Endometrial microvascular endothelial cells (primary cell): ENCODE results near the gene FBRSL1. TPM values are rescaled to one million over a fixed set of nuclear protein-coding genes. Genes with fewer than 3 reads are reported as not detected.
"Not testable (repeated sequence)": the region's sequence is repeated elsewhere in the genome, so short reads cannot be mapped to it uniquely, and the experiment has no call there.

Experiments used
- in situ Hi-C: cut with HindIII; loops from 2 replicates; pipeline ENCODE4 v1.10.0; 2017; ENCODE audit warnings: low sequenced_read_pairs, low pct_unique_long_range_greater_than_20kb; ENCODE audit errors: inconsistent ontology term
- total RNA-seq: library from RNA; depleted of rRNA; stranded (reverse); fragments of >200 nt; gene quantifications from one replicate; pipeline ENCODE4 v1.2.3, GENCODE V29; 2015; ENCODE audit errors: inconsistent ontology term

Gene FBRSL1
- total RNA-seq, result 8.3 TPM

DNA sequence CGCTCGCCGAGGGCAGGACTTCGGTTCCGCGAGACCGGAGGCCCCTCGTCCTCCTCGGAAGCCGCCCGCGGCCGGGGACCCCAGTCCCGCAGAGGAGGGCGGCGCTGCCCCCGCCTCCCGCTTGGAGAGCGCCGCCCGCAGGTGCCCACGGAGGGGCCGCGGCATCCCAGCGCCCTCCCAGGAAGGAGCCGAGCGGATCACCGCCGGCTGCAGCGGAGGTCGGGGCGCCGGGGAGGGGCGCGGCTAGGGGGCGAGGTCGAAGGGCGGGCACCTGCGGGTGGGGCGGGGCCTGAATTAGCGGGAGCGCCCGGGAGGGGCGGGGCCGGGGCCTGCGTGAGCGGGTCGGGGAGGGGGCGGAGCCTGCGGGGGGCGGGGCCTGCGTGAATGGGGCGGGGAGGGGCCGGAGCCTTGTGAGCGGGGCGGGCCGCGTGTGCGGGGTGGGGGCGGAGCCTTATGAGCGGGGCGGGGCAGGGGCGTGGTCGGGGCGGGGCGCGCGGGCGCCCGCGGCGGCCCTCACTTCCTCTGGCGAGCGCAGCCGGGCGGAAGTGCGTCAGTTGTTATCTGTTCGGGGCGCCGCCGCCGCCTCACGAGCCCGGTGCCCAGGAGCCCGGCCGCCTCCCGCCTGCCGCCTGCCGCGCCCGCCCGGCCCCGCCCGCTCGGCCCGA lies at the start of gene FBRSL1:
FBRSL1 (plus strand) TSS at position 550 of the 665 bp plus-strand sequence.
- in situ Hi-C loops, result no loop called here

DNA sequence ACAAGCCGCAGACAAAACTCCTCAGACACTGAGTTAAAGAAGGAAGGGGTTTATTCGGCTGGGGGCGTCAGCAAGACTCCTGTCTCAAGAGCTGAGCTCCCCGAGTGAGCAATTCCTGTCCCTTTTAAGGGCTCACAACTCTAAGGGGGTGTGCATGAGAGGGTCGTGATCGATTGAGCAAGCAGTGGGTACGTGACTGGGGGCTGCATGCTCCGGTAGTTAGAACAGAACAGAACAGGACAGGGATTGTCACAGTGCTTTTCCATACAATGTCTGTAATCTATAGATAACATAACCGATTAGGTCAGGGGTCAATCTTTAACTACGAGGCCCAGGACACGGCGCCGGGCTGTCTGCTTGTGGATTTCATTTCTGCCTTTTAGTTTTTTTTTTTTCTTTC lies 49.5 kb upstream of the FBRSL1 start:
- in situ Hi-C loops, result not testable (repeated sequence)

DNA sequence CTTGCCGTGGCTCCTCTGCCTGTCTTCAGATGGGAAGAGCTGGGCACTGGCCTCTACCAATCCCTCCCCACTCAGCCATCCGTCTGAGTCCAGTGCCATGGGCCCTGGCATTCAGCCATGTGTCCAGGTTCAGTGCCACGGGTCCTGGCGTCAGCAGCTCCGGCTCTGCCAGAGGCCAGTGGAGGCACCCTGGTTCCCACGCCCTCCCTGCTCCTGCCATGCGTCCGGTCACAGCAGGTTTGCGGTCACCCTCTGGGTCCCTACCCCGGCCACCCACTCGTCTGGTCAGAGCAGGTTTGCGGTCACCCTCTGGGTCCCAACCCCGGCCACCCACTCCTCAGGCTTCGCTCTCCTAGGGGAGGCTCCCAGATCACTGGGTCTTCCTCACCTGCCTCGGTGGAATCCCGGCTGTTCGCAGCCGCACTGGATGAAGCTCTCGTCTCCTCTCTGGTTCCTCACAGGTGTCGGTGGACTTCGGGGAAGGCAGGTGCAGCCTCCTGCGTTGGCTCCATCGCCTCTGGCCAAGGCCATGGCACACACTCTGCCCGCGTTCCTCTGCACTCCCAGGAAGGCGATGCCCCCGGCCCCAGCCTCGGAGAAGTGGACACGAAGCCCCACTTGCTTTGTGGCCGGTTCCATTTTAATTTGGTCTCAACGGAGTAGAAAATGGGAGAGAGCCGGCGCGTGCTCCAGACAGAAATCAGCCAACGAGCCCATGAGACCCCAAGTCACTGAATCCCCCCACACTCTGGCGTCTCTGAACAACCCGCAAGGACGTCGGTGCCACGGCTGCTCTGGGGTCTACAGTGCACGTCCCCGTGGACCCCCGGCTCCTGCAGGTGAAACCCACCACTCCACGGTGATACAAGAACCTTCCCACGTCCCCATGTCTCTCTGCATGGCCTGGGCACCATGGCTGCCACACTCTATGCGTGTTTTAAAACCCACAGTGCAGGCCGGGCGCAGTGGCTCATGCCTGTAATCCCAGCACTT lies 47.8 kb upstream of the FBRSL1 start:
- in situ Hi-C loops, result no loop called here

DNA sequence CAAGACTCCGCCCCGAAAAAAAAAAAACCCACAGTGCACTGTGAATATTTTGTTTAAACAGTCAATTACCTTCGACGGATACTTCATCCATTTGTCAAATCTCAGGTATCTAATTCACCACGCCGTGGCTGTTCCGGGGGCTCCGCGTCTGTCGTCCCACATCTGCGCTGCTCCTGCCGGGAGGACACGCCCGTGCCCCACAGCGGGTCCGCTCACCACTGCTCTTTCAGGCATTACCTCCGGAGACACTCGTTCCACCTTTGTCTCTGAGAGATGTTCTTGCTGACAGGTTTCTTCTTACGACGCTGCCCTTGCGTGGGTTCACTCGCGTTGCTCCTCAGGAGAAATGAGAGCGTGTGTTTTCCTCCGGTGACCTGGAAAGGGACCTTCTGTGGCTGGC lies 46.9 kb upstream of the FBRSL1 start:
- in situ Hi-C loops, result no loop called here

DNA sequence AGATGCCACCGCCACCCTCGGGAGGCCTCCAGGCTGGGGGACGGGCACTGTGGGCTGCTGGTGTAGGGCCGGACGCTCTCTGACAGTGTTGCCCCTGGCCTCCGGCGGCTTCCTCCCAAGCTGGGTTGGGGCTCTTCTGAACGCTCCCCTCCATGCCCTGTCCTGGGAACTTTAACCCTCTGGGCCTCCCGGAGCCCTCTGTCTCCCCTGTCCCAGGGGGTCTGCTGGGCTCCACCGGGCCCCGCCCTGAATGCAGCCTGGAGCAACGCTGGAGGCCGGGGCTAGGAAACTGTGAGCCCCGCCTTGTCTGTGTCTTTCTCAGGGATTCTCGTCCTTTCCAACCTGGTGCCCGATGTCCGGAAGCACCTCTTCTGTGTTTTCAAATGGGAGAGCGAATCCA lies 45.7 kb upstream of the FBRSL1 start:
- in situ Hi-C loops, result no loop called here

DNA sequence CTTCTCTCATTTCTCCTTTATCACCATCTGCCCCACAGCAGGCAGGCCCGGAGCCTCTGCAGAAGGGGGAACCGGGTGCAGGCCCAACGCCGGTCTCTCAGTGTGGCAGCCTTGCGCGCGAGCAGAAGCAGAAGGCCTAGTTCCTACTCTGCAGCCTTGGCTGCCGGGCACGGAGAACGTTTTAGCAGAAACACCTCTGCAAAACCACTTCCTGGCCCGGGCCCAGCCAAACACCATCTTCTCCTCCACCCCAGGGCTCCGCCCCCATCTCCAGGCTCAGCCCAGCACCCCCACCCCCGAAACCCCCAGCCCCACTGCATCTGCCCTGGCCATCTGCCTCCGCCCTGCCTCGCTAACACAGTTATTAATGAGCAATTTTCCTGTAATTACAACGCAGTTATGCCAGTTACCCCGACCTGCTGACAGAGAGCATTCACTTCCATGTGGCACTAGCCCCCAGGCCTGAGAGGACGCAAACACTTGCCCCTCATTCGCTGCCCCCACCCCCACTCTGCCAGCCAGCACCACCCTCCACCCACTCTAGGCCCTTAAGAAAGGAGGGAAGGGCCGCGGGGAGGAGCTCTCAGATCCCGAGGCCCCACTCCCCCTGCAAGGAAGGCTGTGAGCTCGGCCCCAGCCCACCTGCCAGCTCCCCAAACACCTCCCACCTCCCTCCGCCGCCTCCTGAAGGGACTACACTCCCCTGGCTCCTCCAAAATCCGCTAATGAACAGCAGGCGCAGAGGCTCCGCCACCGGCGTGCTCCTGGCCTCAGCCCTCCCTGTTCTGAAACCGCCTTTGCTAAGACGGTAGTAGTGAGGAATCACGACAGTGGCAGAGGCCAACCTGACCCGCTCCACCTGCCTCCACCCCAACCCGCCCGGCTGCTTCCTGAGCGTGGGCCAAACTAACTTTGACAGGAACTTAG lies 44.7 kb upstream of the FBRSL1 start:
- in situ Hi-C loops, result no loop called here

DNA sequence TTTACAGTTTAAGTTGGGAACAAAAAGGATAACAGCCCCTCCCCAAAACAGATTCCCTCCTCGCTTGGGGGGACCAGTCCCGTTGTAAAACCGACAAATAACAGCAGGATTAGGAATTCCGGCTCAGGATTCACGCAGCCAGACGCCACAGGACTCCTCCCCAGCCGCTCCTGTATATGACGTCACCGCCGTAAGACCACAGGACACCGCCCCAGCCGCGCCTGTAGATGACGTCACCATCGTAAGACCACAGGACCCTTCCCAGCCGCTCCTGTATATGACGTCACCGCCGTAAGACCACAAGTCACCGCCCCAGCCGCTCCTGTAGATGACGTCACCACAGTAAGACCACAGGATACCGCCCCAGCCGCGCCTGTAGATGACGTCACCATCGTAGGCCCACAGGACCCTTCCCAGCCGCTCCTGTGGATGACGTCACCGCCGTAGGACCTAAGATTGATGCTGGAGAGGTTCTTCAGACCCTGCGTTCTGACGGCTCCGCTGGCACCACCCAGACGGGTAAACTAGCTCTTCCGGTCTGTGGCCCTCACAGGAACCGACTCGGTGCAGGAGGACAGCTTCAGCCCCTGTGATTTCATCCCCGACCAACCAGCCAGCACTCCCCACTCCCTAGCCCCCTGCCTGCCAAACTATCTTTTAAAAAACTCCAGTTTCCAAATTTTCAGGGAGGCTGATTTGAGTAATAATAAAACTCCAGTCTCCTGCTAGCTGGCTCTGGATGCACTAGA lies 43.9 kb upstream of the FBRSL1 start:
- in situ Hi-C loops, result no loop called here

DNA sequence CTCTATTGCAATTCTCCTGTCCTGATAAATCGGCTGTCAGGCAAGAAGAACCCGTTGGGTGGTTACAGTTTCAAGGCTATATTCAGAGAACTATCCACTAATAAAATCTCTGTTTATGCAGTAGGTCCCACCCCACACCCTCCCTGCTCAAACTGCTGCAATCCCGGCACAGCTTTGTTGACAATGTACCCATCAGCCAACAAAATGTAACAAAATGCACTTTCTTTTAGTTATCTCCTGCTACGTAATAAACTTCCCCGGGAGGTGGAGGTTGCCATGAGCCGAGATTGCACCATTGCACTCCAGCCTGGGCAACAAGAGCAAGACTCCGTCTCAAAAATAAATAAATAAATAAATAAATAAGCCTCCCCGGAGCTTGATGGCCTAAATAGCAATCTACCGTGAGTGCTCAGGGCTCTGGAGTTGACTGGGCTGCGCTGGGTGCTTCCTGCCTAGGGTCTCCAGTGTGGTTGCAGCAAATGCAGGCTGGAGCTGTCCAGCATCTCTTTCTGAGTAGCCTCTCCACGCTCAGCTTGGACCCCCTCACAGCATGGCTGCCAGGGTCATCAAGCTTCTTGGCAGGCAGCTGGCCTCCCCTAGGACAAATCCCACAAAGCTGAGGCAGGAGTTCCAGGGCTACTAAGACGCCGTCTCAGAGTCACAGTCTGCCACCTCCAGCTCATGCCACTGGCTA lies 43.2 kb upstream of the FBRSL1 start:
- in situ Hi-C loops, result no loop called here

DNA sequence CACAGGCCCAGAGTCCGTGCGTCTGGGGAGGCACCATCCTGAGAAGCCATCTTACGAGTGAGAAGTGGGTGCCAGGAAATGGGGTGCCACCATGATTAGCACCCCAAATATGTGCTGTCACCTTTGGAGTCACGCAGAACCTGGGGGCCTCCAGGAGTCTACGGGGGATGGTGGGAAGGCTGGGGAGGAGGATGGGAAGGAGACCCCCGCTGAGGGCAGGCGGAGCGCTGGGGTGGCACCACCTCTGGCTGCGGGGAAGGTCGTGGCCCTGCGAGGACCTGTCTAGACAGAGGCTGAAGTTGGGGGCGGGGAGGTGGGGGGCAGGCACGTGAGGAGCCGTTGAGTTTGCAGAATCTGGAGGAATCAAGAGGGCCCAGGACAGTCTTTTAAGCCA lies 42.6 kb upstream of the FBRSL1 start:
- in situ Hi-C loops, result no loop called here

DNA sequence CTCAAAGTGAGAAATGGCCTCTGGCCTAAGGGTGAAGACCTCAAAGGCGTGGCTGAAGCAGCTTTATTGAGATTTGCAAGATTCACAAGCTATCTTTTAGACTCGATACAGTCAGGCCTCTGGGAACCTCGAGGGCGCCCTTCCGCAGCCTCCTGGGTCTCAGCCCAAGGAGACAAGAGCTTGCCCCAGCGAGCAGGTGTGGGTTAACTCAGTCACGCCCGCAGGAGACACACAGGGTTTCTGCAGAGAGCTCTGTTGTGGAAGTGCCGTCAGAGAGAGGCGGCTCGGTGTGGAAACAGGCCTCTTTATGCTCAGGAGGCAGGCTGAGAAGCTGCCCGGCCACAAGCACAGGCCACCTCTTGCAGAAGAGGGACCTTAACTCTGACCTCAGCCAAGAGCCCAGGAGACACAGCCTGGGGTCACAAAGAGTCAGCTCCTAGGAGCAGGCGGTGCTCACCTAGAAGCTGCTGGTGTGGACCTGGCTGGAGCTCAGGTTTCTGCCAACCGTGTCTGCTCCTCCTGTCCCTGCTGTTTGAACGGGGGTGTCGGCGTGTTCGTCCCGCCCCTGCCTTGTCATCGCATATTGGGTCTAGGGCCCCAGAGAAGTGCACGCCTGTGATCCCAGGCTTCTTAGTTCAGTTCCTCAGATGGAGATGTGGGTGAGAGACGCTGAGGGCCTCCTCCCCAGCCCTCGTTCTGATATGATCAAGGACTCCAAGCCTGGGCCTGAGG lies 42.1 kb upstream of the FBRSL1 start:
- in situ Hi-C loops, result no loop called here

DNA sequence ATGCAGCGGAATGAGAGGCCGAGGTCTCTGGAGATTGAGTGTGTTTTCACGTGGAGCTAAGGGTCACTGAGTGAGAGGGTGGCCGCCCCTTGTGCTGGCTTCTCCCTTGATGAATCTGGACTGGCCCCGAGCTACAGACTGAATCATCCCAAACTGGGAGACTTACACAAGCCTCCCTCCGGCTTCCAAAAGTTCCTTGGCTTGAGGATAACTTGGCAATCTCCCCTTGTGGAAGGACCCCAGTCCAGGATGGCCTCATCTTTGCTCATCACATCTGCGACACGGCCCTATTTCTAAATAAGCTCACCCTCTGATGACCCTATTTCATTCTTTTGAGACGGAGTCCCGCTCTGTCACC lies 41.5 kb upstream of the FBRSL1 start:
- in situ Hi-C loops, result no loop called here

DNA sequence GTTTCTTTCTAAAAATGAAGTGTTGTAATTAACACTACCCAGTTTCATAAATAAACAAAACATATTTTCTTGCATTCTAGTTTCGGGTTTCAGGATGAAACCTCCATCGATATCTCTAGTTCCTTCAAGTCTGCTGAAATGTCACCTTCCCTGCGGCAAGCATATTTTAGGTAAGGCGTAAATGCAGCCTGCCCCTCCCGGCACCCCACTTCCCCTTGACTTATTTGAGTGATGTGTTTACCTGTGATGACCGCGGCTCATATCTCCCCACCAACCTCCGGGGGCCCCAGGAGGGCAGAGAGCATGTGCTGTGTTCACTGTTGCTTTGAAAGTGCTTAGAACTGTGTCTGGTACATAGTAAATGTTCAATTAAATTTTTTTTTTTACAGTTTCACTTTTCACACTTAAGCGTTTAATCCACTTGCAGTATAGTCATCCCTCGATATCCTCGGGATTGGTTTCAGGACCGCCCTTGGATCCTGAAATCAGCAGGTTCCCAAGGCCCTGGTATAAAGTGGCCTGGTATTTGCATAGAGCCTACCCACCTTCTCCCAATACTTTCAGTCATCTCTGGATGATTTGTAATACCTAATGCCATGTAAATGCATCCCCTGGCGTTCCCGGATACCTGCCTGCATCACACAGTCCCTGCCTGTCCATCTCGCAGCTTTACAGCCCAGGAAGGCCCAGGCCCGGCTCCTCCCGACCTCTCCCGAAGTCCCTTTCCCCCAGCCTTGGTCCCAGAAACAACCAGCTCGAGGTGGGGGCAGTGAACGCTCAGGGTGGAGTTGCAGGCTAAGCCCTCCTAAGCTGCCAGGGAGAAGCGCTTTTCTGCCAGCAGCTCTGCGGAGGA lies 40.2 kb upstream of the FBRSL1 start:
- in situ Hi-C loops, result no loop called here

DNA sequence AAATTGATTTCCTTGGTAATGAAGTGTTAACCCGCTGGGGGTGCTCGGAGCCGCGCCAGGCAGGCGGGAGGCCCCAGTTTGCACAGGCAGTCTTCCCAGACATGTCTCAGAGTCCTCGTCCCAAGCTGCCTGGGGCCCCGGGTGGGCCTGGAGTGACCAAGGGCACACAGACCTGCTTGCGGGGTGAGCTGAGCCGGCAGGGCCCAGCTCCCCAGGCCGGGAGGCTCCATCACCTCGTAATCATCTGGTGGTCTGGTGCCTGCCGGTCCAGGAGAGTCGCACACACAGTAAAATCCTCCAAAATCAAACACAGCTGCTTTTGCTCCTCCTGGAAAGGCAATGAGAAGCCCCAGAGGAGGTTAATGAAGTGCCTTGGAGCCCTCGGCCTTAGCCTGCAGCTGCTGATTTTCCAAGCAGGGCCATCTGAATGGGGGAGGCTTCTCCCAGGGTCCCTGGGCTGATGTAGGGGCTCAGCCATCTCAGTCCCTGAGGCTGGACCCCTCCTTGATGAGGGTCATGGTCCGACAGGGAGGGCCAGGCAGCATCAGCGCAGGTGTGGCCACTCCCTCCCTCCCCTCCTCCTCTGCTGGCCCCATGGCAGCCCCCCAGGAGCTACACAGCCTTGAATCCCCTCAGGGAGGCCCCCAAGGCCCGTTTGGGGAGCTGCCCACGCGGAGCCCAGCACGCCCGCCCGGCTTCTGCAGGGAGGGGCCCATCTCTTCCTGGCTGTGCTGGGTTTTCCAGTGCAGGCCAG lies 39.4 kb upstream of the FBRSL1 start:
- in situ Hi-C loops, result no loop called here

DNA sequence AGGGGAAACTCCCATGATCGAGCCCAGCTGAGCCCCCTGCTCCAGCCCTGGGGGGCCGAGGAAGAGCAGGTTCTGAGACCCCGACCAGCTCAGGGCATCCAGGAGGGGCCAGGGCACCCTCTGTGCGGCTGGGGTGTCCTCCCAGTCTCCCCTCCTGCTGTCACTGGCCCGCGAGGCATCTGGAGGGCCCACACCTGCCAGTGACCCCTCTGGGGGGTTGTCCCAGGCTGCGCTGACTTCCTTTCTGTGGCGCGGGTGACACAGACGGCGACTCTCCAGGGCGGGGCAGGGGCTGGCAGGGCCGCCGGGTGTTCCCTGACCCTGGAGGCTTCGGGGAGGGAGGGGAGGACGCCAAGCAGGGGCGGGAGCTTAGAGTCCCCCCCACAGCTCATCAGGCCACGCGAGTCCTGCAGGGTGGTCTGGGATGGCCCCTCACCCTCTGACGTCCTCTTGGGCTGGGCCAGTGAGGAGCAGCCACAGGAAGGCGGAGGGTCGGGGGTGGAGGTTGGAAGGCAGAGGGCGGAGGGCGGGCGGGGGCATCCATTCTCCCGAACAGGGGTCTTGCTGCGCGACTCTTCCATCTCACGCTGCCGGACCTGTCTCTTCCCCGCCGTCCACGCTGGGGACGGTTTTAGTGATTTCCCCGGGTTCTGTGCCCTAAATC lies 38.6 kb upstream of the FBRSL1 start:
- in situ Hi-C loops, result no loop called here

DNA sequence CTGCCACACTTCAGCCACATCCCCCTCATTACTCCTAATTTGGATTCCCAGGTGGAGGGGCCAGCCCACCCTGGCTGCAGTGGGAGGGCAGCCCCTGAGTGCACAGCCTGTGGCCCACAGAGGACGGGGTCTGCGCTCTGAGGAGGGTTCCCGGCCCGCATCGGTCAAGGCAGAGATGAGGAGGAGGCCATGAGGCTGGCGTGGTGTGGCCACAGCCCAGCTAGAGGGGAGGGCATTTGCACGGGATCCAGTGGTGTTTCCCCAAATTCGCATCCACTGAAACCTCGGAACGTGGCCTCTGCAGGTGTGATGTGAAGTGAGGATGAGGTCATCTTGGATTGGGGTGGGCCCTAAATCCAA lies 38.1 kb upstream of the FBRSL1 start:
- in situ Hi-C loops, result no loop called here
